ENCODE data around the gene CACNA1G.

The CACNA1G gene

DNA sequence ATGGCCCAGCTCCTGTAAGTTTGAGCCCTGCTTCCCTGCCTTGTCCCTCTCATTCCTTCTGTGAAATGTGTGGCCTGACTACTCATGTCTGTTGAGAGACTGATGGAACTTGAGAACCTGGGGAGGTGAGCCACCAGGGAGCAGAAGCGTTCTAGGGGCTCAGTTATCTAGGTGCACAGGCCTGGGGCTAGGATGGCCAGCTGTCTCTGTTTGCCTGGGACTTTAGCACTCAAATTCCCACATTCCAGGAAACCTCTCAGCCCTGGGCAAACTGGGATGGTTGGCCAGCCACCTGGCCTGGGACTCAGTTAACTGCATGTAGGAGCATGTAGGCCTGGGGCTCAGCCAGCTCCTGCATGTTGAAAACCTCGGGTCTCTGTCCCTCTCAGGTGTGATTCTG, 37.3 kb upstream of the CACNA1G start:
- no peak for DNase-seq (ENCODE audit: low read depth in 2 of 2)
- TF ChIP-seq, protein P1, sequence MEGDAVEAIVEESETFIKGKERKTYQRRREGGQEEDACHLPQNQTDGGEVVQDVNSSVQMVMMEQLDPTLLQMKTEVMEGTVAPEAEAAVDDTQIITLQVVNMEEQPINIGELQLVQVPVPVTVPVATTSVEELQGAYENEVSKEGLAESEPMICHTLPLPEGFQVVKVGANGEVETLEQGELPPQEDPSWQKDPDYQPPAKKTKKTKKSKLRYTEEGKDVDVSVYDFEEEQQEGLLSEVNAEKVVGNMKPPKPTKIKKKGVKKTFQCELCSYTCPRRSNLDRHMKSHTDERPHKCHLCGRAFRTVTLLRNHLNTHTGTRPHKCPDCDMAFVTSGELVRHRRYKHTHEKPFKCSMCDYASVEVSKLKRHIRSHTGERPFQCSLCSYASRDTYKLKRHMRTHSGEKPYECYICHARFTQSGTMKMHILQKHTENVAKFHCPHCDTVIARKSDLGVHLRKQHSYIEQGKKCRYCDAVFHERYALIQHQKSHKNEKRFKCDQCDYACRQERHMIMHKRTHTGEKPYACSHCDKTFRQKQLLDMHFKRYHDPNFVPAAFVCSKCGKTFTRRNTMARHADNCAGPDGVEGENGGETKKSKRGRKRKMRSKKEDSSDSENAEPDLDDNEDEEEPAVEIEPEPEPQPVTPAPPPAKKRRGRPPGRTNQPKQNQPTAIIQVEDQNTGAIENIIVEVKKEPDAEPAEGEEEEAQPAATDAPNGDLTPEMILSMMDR (IDR thresholded peaks at IDR 0.05; ENCODE audit: low read depth, low read length) = no peak
- H3K4me3 ChIP-seq (replicated peaks in 1 of 2; ENCODE audit: low read depth in 2 of 2, low read length in 2 of 2) = no peak overlapping the region

DNA sequence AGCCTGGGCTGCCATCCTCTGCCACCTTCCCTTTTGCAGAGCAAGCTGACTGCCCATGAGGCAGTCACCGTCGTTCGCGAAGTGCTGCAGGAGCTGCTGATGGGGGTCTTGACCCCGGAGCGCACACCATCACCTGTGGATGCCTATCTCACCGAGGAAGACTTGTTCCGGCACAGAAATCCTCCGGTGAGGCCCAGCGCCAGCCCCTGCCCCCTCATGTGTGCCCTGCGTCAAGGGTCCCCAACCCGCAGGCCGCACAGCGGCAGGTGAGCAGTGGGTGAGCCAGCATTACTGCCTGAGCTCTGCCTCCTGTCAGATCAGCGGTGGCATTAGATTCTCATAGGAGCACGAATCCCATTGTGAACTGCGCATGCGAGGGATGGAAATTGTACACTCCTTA, 35.7 kb upstream of the CACNA1G start:
- TF ChIP-seq, protein P1 (IDR thresholded peaks at IDR 0.05; ENCODE audit: low read depth, low read length) = no peak
- H3K4me3 ChIP-seq (replicated peaks in 1 of 2; ENCODE audit: low read depth in 2 of 2, low read length in 2 of 2) = no peak overlapping the region
- DNase-seq (ENCODE audit: low read depth in 2 of 2) = no peak

DNA sequence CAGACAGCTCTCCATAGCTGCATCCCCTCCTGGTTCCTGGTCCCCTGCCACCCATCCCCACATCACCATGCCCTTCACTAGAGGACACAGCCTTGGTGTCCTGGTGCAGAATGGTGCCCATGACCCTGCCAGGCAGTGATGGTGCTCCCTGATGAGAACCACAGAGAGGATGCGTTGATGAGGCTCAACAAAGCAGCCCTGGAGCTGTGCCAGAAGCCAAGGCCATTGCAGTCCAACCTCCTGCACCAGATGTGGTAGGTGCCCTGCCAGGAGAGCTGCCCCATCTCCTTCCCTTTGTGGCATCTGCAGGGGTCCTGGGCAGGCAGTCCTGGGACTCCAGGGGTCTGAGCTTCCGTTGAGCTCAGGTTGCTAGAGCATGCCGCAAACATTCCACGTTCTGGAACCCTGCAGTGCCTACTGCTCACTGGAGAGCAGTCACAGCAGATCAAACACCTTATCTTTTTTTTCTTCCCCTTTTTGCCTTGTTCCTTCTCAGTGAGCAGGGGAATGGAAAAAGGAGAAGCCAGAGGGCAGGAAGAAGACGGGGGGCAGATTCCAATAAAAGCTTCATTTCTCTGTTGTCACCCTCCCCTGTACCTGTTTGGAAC, 33.3 kb upstream of the CACNA1G start:
- TF ChIP-seq, protein P1 (IDR thresholded peaks at IDR 0.05; ENCODE audit: low read depth, low read length) = no peak
- H3K4me3 ChIP-seq (replicated peaks in 1 of 2; ENCODE audit: low read depth in 2 of 2, low read length in 2 of 2) = no peak overlapping the region
- no peak for DNase-seq (ENCODE audit: low read depth in 2 of 2)

DNA sequence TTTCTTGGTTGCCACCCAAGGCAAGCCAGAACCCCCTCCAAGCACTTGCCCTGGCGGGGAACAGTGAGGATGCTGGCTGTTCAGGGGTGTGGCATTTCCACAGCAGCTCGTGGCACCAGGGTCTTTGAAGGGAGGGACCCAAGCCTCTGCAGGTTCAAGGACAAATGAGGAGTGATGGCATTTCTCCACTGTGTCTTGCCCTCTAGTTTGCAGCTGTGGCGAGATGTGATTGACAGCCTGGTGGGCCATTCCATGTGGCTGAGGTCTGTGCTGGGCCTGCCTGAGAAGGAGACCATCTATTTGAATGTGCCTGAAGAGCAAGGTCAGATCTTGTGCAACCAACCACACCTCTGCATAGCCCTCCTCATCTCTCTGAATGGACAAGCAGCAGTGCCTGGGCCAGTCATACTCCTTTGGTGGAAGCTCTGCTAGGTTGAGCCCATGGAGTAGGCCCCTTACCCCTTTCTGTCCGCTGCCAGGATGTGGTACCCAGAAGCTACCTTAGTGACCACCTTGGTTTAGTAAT, 32.5 kb upstream of the CACNA1G start:
- no peak overlapping the region for H3K4me3 ChIP-seq (replicated peaks in 1 of 2; ENCODE audit: low read depth in 2 of 2, low read length in 2 of 2)
- TF ChIP-seq, protein P1 (IDR thresholded peaks at IDR 0.05; ENCODE audit: low read depth, low read length) = no peak
- no peak for DNase-seq (ENCODE audit: low read depth in 2 of 2)

- TF ChIP-seq, protein P1 (IDR thresholded peaks at IDR 0.05; ENCODE audit: low read depth, low read length) = no peak
- no peak overlapping the region for H3K4me3 ChIP-seq (replicated peaks in 1 of 2; ENCODE audit: low read depth in 2 of 2, low read length in 2 of 2)
- DNase-seq (ENCODE audit: low read depth in 2 of 2) = no peak
Observed at GRCh38 chr17:50529849-50530248, 30.7 kb upstream of the CACNA1G start.

- TF ChIP-seq, protein P1 (IDR thresholded peaks at IDR 0.05; ENCODE audit: low read depth, low read length) = no peak
- DNase-seq (ENCODE audit: low read depth in 2 of 2) = no peak
- H3K4me3 ChIP-seq (replicated peaks in 1 of 2; ENCODE audit: low read depth in 2 of 2, low read length in 2 of 2) = no peak overlapping the region
Observed at GRCh38 chr17:50531428-50532025, 29.0 kb upstream of the CACNA1G start.
